IMR-90 (cell line): ENCODE data around the gene ZMYND11. TPM values are rescaled to one million over a fixed set of nuclear protein-coding genes. Genes with fewer than 3 reads are reported as not detected.

Experiments
- ATAC-seq: fragments of 200-7000 bp; cut with Tn5 transposase; 2 replicates; pipeline ENCODE4 v1.9.1; 2020; ENCODE audit warnings: low read depth, mild to moderate bottlenecking, moderate library complexity
- BruUV-seq: library from RNA; stranded (reverse); fragments of 400-500 nt; replicated peaks from 2 replicates; lab custom pipeline; 2021; lab: Mats Ljungman, UMichigan
- CTCF ChIA-PET: fragments of 300-600 bp; formaldehyde crosslinking; extraction: SDS; loops from one replicate; lab custom pipeline; 2021; ENCODE audit warnings: antibody characterized with exemption; lab: Yijun Ruan, JAX
- POLR2A ChIA-PET: fragments of 300-600 bp; sonication (Branson Sonifier 250); formaldehyde crosslinking; loops from one replicate; lab custom pipeline; 2022; ENCODE audit warnings: antibody characterized with exemption; ENCODE audit not compliant: unreplicated experiment; lab: Charles Lee
- DNase-seq: peaks from one replicate; pipeline ENCODE4 v3.0.0; 2013
- H2AFZ ChIP-seq: replicated peaks from 2 replicates; pipeline ENCODE3; 2013; ENCODE audit warnings: low read length, mild to moderate bottlenecking; ENCODE audit not compliant: poor library complexity
- H2AK5ac ChIP-seq: 2 replicates; pipeline ENCODE4 v1.6.1; 2013; ENCODE audit warnings: low read depth, low read length, inconsistent platforms
- H2AK9ac ChIP-seq: replicated peaks from 2 replicates; pipeline ENCODE3; 2013; ENCODE audit warnings: mild to moderate bottlenecking, low read depth, low read length, moderate library complexity; ENCODE audit not compliant: poor library complexity
- H2BK120ac ChIP-seq: 2 replicates; pipeline ENCODE4 v1.6.1; 2013; ENCODE audit warnings: low read depth, low read length, inconsistent platforms
- H2BK15ac ChIP-seq: 3 replicates; pipeline ENCODE4 v1.6.1; 2013; ENCODE audit warnings: low read depth, low read length, inconsistent platforms
- H2BK20ac ChIP-seq: 2 replicates; pipeline ENCODE4 v1.6.1; 2013; ENCODE audit warnings: low read depth, mild to moderate bottlenecking, inconsistent platforms, low read length, moderate library complexity
- H2BK5ac ChIP-seq: 2 replicates; pipeline ENCODE4 v1.6.1; 2013; ENCODE audit warnings: mild to moderate bottlenecking, low read depth, low read length, inconsistent platforms; ENCODE audit not compliant: poor library complexity, severe bottlenecking
- H3K14ac ChIP-seq: replicated peaks from 2 replicates; pipeline ENCODE4 v1.6.1; 2013; ENCODE audit warnings: low read depth, low read length, inconsistent platforms
- H3K18ac ChIP-seq: 2 replicates; pipeline ENCODE4 v1.6.1; 2013; ENCODE audit warnings: low read depth, low read length, control low read depth
- H3K23ac ChIP-seq: 2 replicates; pipeline ENCODE4 v1.6.1; 2013; ENCODE audit warnings: low read depth, low read length, inconsistent platforms
- H3K27ac ChIP-seq: 2 replicates; pipeline ENCODE4 v1.5.1; 2013; ENCODE audit warnings: mild to moderate bottlenecking, control low read depth, low read length; ENCODE audit not compliant: insufficient read depth
- H3K27me3 ChIP-seq: 2 replicates; pipeline ENCODE4 v1.6.1; 2013; ENCODE audit warnings: low read length; ENCODE audit not compliant: control insufficient read depth, insufficient read depth
- H3K36me3 ChIP-seq: 2 replicates; pipeline ENCODE4 v1.6.1; 2013; ENCODE audit warnings: low read length, mixed read lengths; ENCODE audit not compliant: control insufficient read depth, insufficient read depth
- H3K4ac ChIP-seq: 2 replicates; pipeline ENCODE4 v1.6.1; 2013; ENCODE audit warnings: low read depth, low read length, inconsistent platforms
- H3K4me1 ChIP-seq: 2 replicates; pipeline ENCODE4 v1.6.1; 2013; ENCODE audit warnings: low read length, mixed read lengths; ENCODE audit not compliant: control insufficient read depth, insufficient read depth
- H3K4me2 ChIP-seq: 2 replicates; pipeline ENCODE4 v1.6.1; 2013; ENCODE audit warnings: low read depth, mild to moderate bottlenecking, control low read depth, low read length, moderate library complexity
- H3K4me3 ChIP-seq: 2 replicates; pipeline ENCODE4 v1.5.1; 2013; ENCODE audit warnings: low read depth, mild to moderate bottlenecking, control low read depth, low read length, moderate library complexity; ENCODE audit not compliant: insufficient read depth
- H3K56ac ChIP-seq: 2 replicates; pipeline ENCODE4 v1.6.1; 2013; ENCODE audit warnings: low read length, inconsistent platforms; ENCODE audit not compliant: insufficient read depth; ENCODE audit errors: extremely low read depth
- H3K79me1 ChIP-seq, 2 experiments: 2 replicates each; pipeline ENCODE4 v1.6.1; 2013; ENCODE audit warnings: low read length in 2 of 2, inconsistent platforms in 1 of 2, low read depth in 1 of 2
- H3K9ac ChIP-seq: 2 replicates; pipeline ENCODE4 v1.6.1; 2013; ENCODE audit warnings: low read depth, low read length, control low read depth
- H3K9me1 ChIP-seq: 2 replicates; pipeline ENCODE4 v1.6.1; 2013; ENCODE audit warnings: low read length, inconsistent platforms; ENCODE audit not compliant: insufficient read depth
- H3K9me3 ChIP-seq: 2 replicates; pipeline ENCODE4 v1.6.1; 2013; ENCODE audit warnings: low read length; ENCODE audit not compliant: control insufficient read depth, insufficient read depth
- H4K20me1 ChIP-seq: 2 replicates; pipeline ENCODE4 v1.6.1; 2013; ENCODE audit warnings: low read length, inconsistent platforms; ENCODE audit not compliant: insufficient read depth
- H4K5ac ChIP-seq: 2 replicates; pipeline ENCODE4 v1.6.1; 2013; ENCODE audit warnings: mild to moderate bottlenecking, low read depth, low read length, control low read depth
- H4K8ac ChIP-seq, 2 experiments: 2 replicates each; pipeline ENCODE4 v1.6.1; 2013; ENCODE audit warnings: low read depth in 2 of 2, low read length in 2 of 2, control low read depth in 1 of 2, inconsistent platforms in 1 of 2
- H4K91ac ChIP-seq: 2 replicates; pipeline ENCODE4 v1.6.1; 2013; ENCODE audit warnings: low read depth, low read length, inconsistent platforms; ENCODE audit not compliant: insufficient read depth
- NFE2L2 ChIP-seq: fragments of 150-350 bp; IDR thresholded peaks from 2 replicates; pipeline ENCODE4 v1.6.1; 2016; ENCODE audit warnings: low read depth, mild to moderate bottlenecking, low read length
- WGBS, 2 experiments: methylation state at CpG; one replicate each; pipeline versions ENCODE4 v1.1.5 to v1.1.7; 2013; ENCODE audit warnings: missing lambda C conversion rate in 2 of 2; ENCODE audit not compliant: insufficient read length in 1 of 2; ENCODE audit errors: extremely low coverage in 2 of 2; 5-methylcytosine and 5-hydroxymethylcytosine counted together
- dilution Hi-C: fragments of 300-500 bp; cut with HindIII; formaldehyde crosslinking; loops from one replicate; pipeline ENCODE4 v1.14.3; 2018; ENCODE audit warnings: low sequenced_read_pairs; ENCODE audit not compliant: unreplicated experiment
- in situ Hi-C: fragments of 300-500 bp; cut with MboI; formaldehyde crosslinking; loops from 3 replicates; pipeline ENCODE4 v1.14.3; 2019; ENCODE audit warnings: low sequenced_read_pairs, inconsistent platforms, mixed read lengths
- intact Hi-C: fragments of 100-400 bp; cut with micrococcal nuclease; formaldehyde crosslinking; loops from 2 replicates; pipeline ENCODE4 v1.10.0; 2022
- polyA plus RNA-seq, 3 experiments: library from polyadenylated mRNA; depleted of rRNA; stranded (reverse); fragments of >200 nt; gene quantifications; 2 replicates each; pipeline ENCODE4 v1.2.3, GENCODE V29; 2012; ENCODE audit warnings: low replicate concordance in 1 of 3
- total RNA-seq: library from RNA; depleted of rRNA; stranded (reverse); fragments of >200 nt; gene quantifications from 2 replicates; pipeline ENCODE4 v1.2.3, GENCODE V29; 2012

The ZMYND11 gene
- total and polyA plus RNA-seq, 2 of the 4 experiments (the other 2 are of a cell fraction), result 39.5 to 72.2 TPM

- ChIA-PET POLR2A (no interaction called here), CTCF (no interaction called here)
- Histone ChIP-seq H2BK5ac (no peak overlapping the region), H3K4me2 (no peak overlapping the region), H3K79me1 (peaks cover 0 to 4% of the 10 kb centered on the region in 2 experiments; a peak in 1 of 4 replicates), H4K5ac (no peak overlapping the region), H3K23ac (no peak overlapping the region), H3K14ac (no peak overlapping the region), H3K27ac (no peak overlapping the region), H3K9ac (no peak overlapping the region), H2AK5ac (no peak overlapping the region), H3K9me1 (no peaks in the 10 kb centered on the region), H2BK120ac (no peak overlapping the region), H3K4me1 (no peaks in the 10 kb centered on the region), H4K8ac (no peak overlapping the region), H3K36me3 (peaks cover 30% of the 10 kb centered on the region), H2AK9ac (no peak overlapping the region), H4K91ac (no peak overlapping the region), H3K9me3 (no peaks in the 10 kb centered on the region), H2AFZ (no peak overlapping the region), H3K4ac (no peak overlapping the region), H2BK15ac (no peak overlapping the region), H3K4me3 (no peak overlapping the region), H3K27me3 (no peaks in the 10 kb centered on the region), H3K18ac (no peak overlapping the region), H4K20me1 (no peaks in the 10 kb centered on the region), H2BK20ac (no peak overlapping the region), H3K56ac (no peak overlapping the region)
- no peak for ATAC-seq
- WGBS, 2 experiments, result no CpG with 5 or more reads among the region's 7 CpGs
- DNase-seq, result no peak
- intact Hi-C loops (no loop called here), dilution Hi-C loops (no loop called here), in situ Hi-C loops (no loop called here)
- TF ChIP-seq NFE2L2, result no peak
- no TSS peak for BruUV-seq
Measured at GRCh38 chr10:244227-244626, 109.0 kb downstream of the ZMYND11 start.
